Measurements from ENCODE around the gene SCFD1.

SCFD1 gene

GRCh38 chr14:30581283-30581625 is 40.9 kb upstream of the SCFD1 start:
- TF ChIP-seq, protein P1, sequence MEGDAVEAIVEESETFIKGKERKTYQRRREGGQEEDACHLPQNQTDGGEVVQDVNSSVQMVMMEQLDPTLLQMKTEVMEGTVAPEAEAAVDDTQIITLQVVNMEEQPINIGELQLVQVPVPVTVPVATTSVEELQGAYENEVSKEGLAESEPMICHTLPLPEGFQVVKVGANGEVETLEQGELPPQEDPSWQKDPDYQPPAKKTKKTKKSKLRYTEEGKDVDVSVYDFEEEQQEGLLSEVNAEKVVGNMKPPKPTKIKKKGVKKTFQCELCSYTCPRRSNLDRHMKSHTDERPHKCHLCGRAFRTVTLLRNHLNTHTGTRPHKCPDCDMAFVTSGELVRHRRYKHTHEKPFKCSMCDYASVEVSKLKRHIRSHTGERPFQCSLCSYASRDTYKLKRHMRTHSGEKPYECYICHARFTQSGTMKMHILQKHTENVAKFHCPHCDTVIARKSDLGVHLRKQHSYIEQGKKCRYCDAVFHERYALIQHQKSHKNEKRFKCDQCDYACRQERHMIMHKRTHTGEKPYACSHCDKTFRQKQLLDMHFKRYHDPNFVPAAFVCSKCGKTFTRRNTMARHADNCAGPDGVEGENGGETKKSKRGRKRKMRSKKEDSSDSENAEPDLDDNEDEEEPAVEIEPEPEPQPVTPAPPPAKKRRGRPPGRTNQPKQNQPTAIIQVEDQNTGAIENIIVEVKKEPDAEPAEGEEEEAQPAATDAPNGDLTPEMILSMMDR (IDR thresholded peaks at IDR 0.05; ENCODE audit: low read depth, low read length): no peak
- no peak overlapping the region for H3K4me3 ChIP-seq (ENCODE audit: low read depth, low read length)

GRCh38 chr14:30582376-30582775 is 39.7 kb upstream of the SCFD1 start:
- TF ChIP-seq, protein P1 (IDR thresholded peaks at IDR 0.05; ENCODE audit: low read depth, low read length): no peak
- no peak overlapping the region for H3K4me3 ChIP-seq (ENCODE audit: low read depth, low read length)

GRCh38 chr14:30584058-30584630 is 38.0 kb upstream of the SCFD1 start:
- TF ChIP-seq, protein P1 (IDR thresholded peaks at IDR 0.05; ENCODE audit: low read depth, low read length): no peak
- no peak overlapping the region for H3K4me3 ChIP-seq (ENCODE audit: low read depth, low read length)

GRCh38 chr14:30585204-30585603 is 36.9 kb upstream of the SCFD1 start:
- TF ChIP-seq, protein P1 (IDR thresholded peaks at IDR 0.05; ENCODE audit: low read depth, low read length): no peak

GRCh38 chr14:30587141-30587540 is 35.0 kb upstream of the SCFD1 start:
- TF ChIP-seq, protein P1 (IDR thresholded peaks at IDR 0.05; ENCODE audit: low read depth, low read length): no peak
- no peak overlapping the region for H3K4me3 ChIP-seq (ENCODE audit: low read depth, low read length)

More at GRCh38 chr14:30585204-30585603, 36.9 kb upstream of the SCFD1 start:
- H3K4me3 ChIP-seq (ENCODE audit: low read depth, low read length): no peak overlapping the region

- TF ChIP-seq, protein P1 (IDR thresholded peaks at IDR 0.05; ENCODE audit: low read depth, low read length): no peak
- no peak overlapping the region for H3K4me3 ChIP-seq (ENCODE audit: low read depth, low read length)
Measured at GRCh38 chr14:30588873-30589272, 33.2 kb upstream of the SCFD1 start.

DNA sequence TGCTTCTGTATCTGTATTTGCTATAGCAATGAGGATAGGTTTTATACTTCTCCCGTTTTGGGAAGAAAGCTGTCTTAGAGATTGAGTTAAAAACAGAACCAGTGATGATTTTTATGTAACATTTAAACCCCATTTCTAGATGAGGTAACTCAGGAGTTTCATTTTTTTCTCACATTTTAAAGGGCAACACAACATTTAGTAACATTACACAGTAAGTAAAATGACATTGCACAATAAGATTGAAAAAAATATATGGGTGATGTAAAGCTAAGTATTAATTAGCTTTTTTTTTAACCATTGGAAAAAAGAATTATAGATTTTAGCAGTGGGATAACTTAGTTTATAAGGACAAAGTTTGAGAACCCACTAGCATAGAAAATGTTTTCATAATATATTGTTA is 25.2 kb upstream of the SCFD1 start:
- no peak overlapping the region for H3K4me3 ChIP-seq (ENCODE audit: low read depth, low read length)
- TF ChIP-seq, protein P1 (IDR thresholded peaks at IDR 0.05; ENCODE audit: low read depth, low read length): no peak
